GM23338 (cell line): ENCODE measurements around the gene TEFM. TPM values are rescaled to one million over a fixed set of nuclear protein-coding genes. Genes with fewer than 3 reads are reported as not detected.

Source experiments
- ATAC-seq: fragments of 200-7000 bp; cut with Tn5 transposase; 3 replicates; pipeline ENCODE4 v1.9.1; 2020
- DNase-seq: peaks from one replicate; pipeline ENCODE4 v3.0.0-alpha.2; 2015; ENCODE audit warnings: low spot score
- H2AFZ ChIP-seq: fragments of 200-600 bp; sonication (generic); 2 replicates; pipeline ENCODE4 v1.8.0; 2016; ENCODE audit warnings: antibody characterized with exemption, mild to moderate bottlenecking, moderate library complexity
- H3F3A ChIP-seq: fragments of 200-600 bp; sonication (generic); replicated peaks from 2 replicates; pipeline ENCODE4 v1.8.0; 2017; ENCODE audit warnings: antibody characterized with exemption, mixed run types, low read depth
- H3K27ac ChIP-seq: fragments of 200-600 bp; sonication (generic); 2 replicates; pipeline ENCODE4 v1.6.1; 2016; ENCODE audit warnings: low read depth
- H3K27me3 ChIP-seq: fragments of 200-600 bp; sonication (generic); 2 replicates; pipeline ENCODE4 v1.8.0; 2016; ENCODE audit warnings: mild to moderate bottlenecking, mixed run types, moderate library complexity; ENCODE audit not compliant: insufficient read depth
- H3K36me3 ChIP-seq: fragments of 200-600 bp; sonication (generic); 2 replicates; pipeline ENCODE4 v1.8.0; 2016; ENCODE audit warnings: mild to moderate bottlenecking; ENCODE audit not compliant: insufficient read depth
- H3K4me1 ChIP-seq: fragments of 200-600 bp; sonication (generic); 2 replicates; pipeline ENCODE4 v1.8.0; 2016; ENCODE audit warnings: mild to moderate bottlenecking, moderate library complexity; ENCODE audit not compliant: insufficient read depth
- H3K4me2 ChIP-seq: fragments of 200-600 bp; sonication (generic); 2 replicates; pipeline ENCODE4 v1.7.1; 2017; ENCODE audit warnings: mixed run types
- H3K4me3 ChIP-seq: fragments of 200-600 bp; sonication (generic); 2 replicates; pipeline ENCODE4 v1.6.1; 2016; ENCODE audit warnings: mixed run types
- H3K79me2 ChIP-seq: fragments of 200-600 bp; sonication (generic); replicated peaks from 2 replicates; pipeline ENCODE4 v1.8.0; 2017; ENCODE audit warnings: mild to moderate bottlenecking; ENCODE audit not compliant: insufficient read depth
- H3K9me2 ChIP-seq: fragments of 200-600 bp; sonication (generic); 2 replicates; pipeline ENCODE4 v1.8.0; 2017; ENCODE audit not compliant: insufficient read depth
- H4K20me1 ChIP-seq: fragments of 200-600 bp; sonication (generic); replicated peaks from 2 replicates; pipeline ENCODE4 v1.8.0; 2017; ENCODE audit warnings: mild to moderate bottlenecking; ENCODE audit not compliant: insufficient read depth
- H3K27ac Mint-ChIP-seq: 2 replicates; pipeline ENCODE4 v1.8.0; 2020; ENCODE audit warnings: inconsistent platforms, mild to moderate bottlenecking, moderate library complexity, mixed read lengths
- H3K27me3 Mint-ChIP-seq: 3 replicates; pipeline ENCODE4 v1.8.0; 2022; ENCODE audit warnings: low read depth, mild to moderate bottlenecking, moderate library complexity, mixed read lengths, inconsistent platforms; ENCODE audit not compliant: insufficient read depth, poor library complexity
- H3K36me3 Mint-ChIP-seq: 3 replicates; pipeline ENCODE4 v1.8.0; 2021; ENCODE audit warnings: low read depth, mild to moderate bottlenecking, inconsistent platforms, moderate library complexity, mixed read lengths
- H3K4me1 Mint-ChIP-seq: 3 replicates; pipeline ENCODE4 v1.8.0; 2020; ENCODE audit warnings: mild to moderate bottlenecking, inconsistent platforms, mixed read lengths
- H3K4me3 Mint-ChIP-seq: 3 replicates; pipeline ENCODE4 v1.8.0; 2021; ENCODE audit warnings: moderate library complexity, mild to moderate bottlenecking, inconsistent platforms, mixed read lengths
- H3K9me3 Mint-ChIP-seq: 3 replicates; pipeline ENCODE4 v1.8.0; 2020; ENCODE audit warnings: moderate library complexity, mild to moderate bottlenecking, inconsistent platforms, mixed read lengths
- CREB1 ChIP-seq: fragments of 250-450 bp; sonication (Bioruptor Pico); IDR thresholded peaks from 2 replicates; pipeline ENCODE4 v1.5.0; 2020; ENCODE audit warnings: low read depth, mild to moderate bottlenecking, moderate library complexity
- EZH2 ChIP-seq: fragments of 200-600 bp; sonication (generic); IDR thresholded peaks from one replicate; pipeline ENCODE4 v1.8.0; 2017; ENCODE audit warnings: antibody characterized with exemption, mild to moderate bottlenecking, low read depth; ENCODE audit not compliant: unreplicated experiment
- EZH2phosphoT487 ChIP-seq: fragments of 200-600 bp; sonication (generic); IDR thresholded peaks from one replicate; pipeline ENCODE4 v1.8.1; 2018; ENCODE audit warnings: antibody characterized with exemption; ENCODE audit not compliant: unreplicated experiment
- JUNB ChIP-seq: IDR thresholded peaks from one replicate; pipeline ENCODE4 v1.6.1; 2016; ENCODE audit warnings: antibody characterized with exemption; ENCODE audit not compliant: unreplicated experiment
- NANOG ChIP-seq: IDR thresholded peaks from 2 replicates; pipeline ENCODE4 v1.6.1; 2016; ENCODE audit warnings: antibody characterized with exemption, borderline replicate concordance
- POLR2AphosphoS5 ChIP-seq: IDR thresholded peaks from 2 replicates; pipeline ENCODE4 v1.6.1; 2016; ENCODE audit warnings: antibody characterized with exemption, low read depth
- REST ChIP-seq: IDR thresholded peaks from one replicate; pipeline ENCODE4 v1.6.1; 2018; ENCODE audit warnings: antibody characterized with exemption; ENCODE audit not compliant: unreplicated experiment
- ZNF114 ChIP-seq: fragments of 250-450 bp; sonication (Bioruptor Pico); IDR thresholded peaks from 2 replicates; pipeline ENCODE4 v1.5.0; 2020; ENCODE audit warnings: mild to moderate bottlenecking, moderate library complexity
- long read RNA-seq: library from polyadenylated mRNA; unstranded; transcript quantifications from one replicate; pipeline ENCODE4 v2.0.0, GENCODE V29; 2020; ENCODE audit not compliant: unreplicated experiment
- polyA plus RNA-seq: library from polyadenylated mRNA; unstranded; fragments of >200 nt; fragmentation: Nextera tagmentation; extraction: Ambion mirVana; gene quantifications from 2 replicates; pipeline ENCODE4 v1.2.1, GENCODE V29; 2016
- total RNA-seq: library from RNA; depleted of rRNA; stranded (reverse); fragments of >200 nt; shearing (Covaris generic); gene quantifications from 2 replicates; pipeline ENCODE4 v1.2.3, GENCODE V29; 2014; rRNA removed
- TF ChIP-seq, protein P1 (sequence below): IDR thresholded peaks from 2 replicates; pipeline ENCODE4 v1.6.1; 2016; ENCODE audit warnings: antibody characterized with exemption

TEFM gene, protein sequence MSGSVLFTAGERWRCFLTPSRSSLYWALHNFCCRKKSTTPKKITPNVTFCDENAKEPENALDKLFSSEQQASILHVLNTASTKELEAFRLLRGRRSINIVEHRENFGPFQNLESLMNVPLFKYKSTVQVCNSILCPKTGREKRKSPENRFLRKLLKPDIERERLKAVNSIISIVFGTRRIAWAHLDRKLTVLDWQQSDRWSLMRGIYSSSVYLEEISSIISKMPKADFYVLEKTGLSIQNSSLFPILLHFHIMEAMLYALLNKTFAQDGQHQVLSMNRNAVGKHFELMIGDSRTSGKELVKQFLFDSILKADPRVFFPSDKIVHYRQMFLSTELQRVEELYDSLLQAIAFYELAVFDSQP
- total RNA-seq (10.9 and 15.9 TPM in 2 replicates), polyA plus RNA-seq (29.4 and 33.3 TPM in 2 replicates)
- long read RNA-seq, transcript TEFM-205 (4 exons, 1,891 nt): major isoform, 8 of 13 reads
- long read RNA-seq, partial matches to known transcripts: 1 of 13 reads
- long read RNA-seq, other reads (novel, unspliced or antisense): 3 of 13 reads

- H3K27ac Mint-ChIP-seq: peak within 1 kb of the TSS; percentile 91
- peaks cover 7% of the 10 kb centered on the region; the same call in 2 of the 3 replicates for H3K36me3 Mint-ChIP-seq
- Histone ChIP-seq H3K27me3 (no peaks in the 10 kb centered on the region), H3K79me2 (peaks cover 20% of the 10 kb centered on the region), H3F3A (no peaks in the 10 kb centered on the region; the same call in 1 of the 2 replicates), H3K4me3 (peak within 1 kb of the TSS; percentile 95), H3K9me2 (no peaks in the 10 kb centered on the region), H3K27ac (peak within 1 kb of the TSS; percentile 81), H3K4me1 (peaks cover 3% of the 10 kb centered on the region; the same call in 1 of the 2 replicates), H4K20me1 (no peaks in the 10 kb centered on the region), H3K36me3 (no peaks in the 10 kb centered on the region), H2AFZ (peak within 1 kb of the TSS; percentile 100), H3K4me2 (peak within 1 kb of the TSS; percentile 96)
- no peaks in the 10 kb centered on the region for H3K9me3 Mint-ChIP-seq
- H3K4me3 Mint-ChIP-seq: peak within 1 kb of the TSS; percentile 89
- H3K27me3 Mint-ChIP-seq: peaks cover 2% of the 10 kb centered on the region
- peak; percentile 96 for ATAC-seq
- H3K4me1 Mint-ChIP-seq: peaks cover 5% of the 10 kb centered on the region; the same call in 2 of the 3 replicates
- DNase-seq: peak; percentile 94
- TF ChIP-seq POLR2AphosphoS5: peak; percentile 78
- peak; percentile 17 for TF ChIP-seq EZH2
- TF ChIP-seq EZH2phosphoT487: no peak
- no peak for TF ChIP-seq NANOG
- peak; percentile 75 for TF ChIP-seq CREB1
- TF ChIP-seq, protein P1, sequence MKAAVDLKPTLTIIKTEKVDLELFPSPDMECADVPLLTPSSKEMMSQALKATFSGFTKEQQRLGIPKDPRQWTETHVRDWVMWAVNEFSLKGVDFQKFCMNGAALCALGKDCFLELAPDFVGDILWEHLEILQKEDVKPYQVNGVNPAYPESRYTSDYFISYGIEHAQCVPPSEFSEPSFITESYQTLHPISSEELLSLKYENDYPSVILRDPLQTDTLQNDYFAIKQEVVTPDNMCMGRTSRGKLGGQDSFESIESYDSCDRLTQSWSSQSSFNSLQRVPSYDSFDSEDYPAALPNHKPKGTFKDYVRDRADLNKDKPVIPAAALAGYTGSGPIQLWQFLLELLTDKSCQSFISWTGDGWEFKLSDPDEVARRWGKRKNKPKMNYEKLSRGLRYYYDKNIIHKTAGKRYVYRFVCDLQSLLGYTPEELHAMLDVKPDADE: peak; percentile 79
- TF ChIP-seq ZNF114 (CRISPR knock-in tag): no peak
- no peak for TF ChIP-seq REST
- no peak for TF ChIP-seq JUNB
Measured at GRCh38 chr17:30906101-30906911, at the start of gene TEFM. Gene TEFM, minus strand, starts transcription at chr17:30906238. Its CDS starts 40 bp downstream, at chr17:30906198.
